T-helper 2 cell treated with Interferon-gamma antibody and Interleukin-4, amounts not matched to agents 5 μg/mL and 100 μg/mL, for 36 hours (primary cell): Measurements from ENCODE around the gene MMEL1.
"Not testable (repeated sequence)": the region's sequence is repeated elsewhere in the genome, so short reads cannot be mapped to it uniquely, and the experiment has no call there.

Experiments used
- DNase-seq: peaks from one replicate; pipeline ENCODE4 v3.0.0; 2021; ENCODE audit warnings: low spot score
- H3K27ac Mint-ChIP-seq: one replicate; pipeline ENCODE4 v1.8.0; 2021; ENCODE audit warnings: mild to moderate bottlenecking, mixed read lengths
- H3K27me3 Mint-ChIP-seq: one replicate; pipeline ENCODE4 v1.8.0; 2021; ENCODE audit warnings: low read depth, mixed read lengths
- H3K36me3 Mint-ChIP-seq: one replicate; pipeline ENCODE4 v1.8.0; 2021; ENCODE audit warnings: low read depth, mixed read lengths
- H3K4me1 Mint-ChIP-seq: one replicate; pipeline ENCODE4 v1.8.0; 2021; ENCODE audit warnings: low read depth, mixed read lengths
- H3K4me3 Mint-ChIP-seq: one replicate; pipeline ENCODE4 v1.8.0; 2022; ENCODE audit warnings: mild to moderate bottlenecking, moderate library complexity, mixed read lengths
- H3K9me3 Mint-ChIP-seq: one replicate; pipeline ENCODE4 v1.8.0; 2021; ENCODE audit warnings: mixed read lengths

MMEL1 gene

DNA sequence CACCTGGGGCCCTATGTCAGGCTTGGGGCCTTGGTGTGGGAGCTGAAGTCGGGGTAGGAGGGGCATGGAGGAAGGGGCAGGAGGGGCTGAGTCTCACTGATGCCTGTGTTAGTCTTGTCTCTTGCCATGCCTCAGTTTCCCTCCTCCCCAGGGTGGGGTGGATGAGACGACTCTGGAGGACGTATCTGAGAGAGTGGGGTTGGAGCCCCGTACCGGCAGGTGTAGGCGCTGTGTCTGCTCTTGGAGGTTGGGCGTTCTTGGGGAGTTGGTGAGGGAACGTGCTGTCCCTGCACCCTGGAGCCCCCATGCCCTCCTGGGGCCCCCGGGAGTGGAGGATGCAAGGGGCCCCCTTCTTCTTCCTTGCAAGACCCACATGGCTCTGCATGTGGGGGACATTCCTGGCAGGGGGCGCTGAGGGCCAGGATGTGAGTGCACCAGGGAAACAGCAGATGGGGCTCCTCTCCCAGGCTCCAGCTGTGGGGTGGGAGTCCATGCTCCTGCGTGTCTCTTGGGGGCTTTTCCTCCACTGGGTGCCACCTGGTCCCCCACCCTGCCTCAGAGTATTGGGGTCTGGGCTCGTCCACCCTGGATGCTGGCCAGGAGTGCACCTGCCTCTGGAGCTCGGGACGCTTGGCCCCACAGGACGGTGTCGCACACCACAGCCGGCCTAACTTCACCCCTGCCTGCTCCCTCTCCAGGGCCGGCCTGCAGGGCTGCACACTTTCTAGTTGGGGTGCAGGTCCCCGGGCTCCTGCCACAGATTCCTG is 78.0 kb downstream of the MMEL1 start:
- H3K27me3 Mint-ChIP-seq, result no peaks in the 10 kb centered on the region
- peaks cover 25% of the 10 kb centered on the region for H3K36me3 Mint-ChIP-seq
- H3K4me1 Mint-ChIP-seq, result peaks cover 25% of the 10 kb centered on the region
- H3K4me3 Mint-ChIP-seq, result peak overlapping the region; percentile 99
- H3K9me3 Mint-ChIP-seq, result no peaks in the 10 kb centered on the region
- DNase-seq, result peak; percentile 42
- H3K27ac Mint-ChIP-seq, result peak overlapping the region; percentile 96

DNA sequence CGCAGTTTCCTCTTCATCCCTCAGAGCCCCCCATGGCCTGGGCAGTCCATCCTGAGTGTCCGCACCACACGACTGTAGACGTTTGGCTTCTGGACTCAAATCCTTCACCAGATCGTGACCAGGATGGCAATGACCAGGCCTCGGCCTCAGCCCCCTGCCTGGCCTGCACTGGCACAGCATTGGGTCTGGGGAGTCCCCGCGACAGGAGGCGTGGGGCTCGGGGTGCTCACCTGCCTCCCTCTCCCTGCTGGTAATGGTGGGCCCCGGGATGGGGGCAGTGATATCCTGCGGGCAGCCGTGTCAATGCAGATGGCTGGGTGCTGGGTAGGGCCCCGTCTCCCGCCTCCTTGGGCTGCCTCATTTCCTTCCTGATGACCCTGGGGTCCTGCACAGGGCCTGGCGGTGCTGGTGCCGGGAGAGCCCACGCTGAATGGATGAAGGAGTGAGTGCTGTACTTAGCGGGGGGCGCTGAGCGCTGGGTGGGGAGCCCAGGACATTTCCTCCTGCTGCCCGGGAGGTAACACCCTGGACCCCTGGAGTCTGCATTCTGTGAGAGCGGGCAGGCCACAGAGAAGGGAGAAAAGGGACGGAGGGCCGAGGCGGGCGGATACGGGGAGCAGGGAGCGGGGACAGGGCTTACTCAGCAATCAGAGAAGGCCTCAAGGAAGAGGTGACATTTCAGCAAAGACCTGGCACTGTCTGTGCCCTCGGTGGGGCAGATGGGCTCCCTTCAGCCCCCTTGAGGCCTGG is 78.8 kb downstream of the MMEL1 start:
- peak overlapping the region; percentile 99 for H3K4me3 Mint-ChIP-seq
- H3K4me1 Mint-ChIP-seq, result peaks cover 27% of the 10 kb centered on the region
- H3K36me3 Mint-ChIP-seq, result peaks cover 26% of the 10 kb centered on the region

DNA sequence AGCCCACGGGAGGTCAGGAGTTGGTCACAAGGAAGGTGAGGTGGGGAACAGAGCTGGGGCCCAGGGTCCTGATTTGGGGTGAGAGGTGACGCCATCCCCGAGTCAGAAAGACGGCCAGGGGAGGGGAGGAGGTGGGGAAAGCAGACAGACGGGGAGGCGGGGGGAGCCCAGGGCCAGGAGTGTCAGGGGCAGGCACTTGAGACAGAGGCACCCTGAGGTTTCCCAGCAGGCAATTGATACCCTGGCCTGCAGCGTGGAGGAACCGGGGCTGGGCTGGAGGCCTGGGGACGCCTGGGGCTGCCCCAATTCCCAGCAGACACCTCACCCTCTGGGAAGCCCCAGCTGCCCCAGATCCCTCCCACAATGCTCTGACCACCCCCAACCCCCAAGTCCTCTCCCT is 79.7 kb downstream of the MMEL1 start:
- not testable (repeated sequence) for H3K27me3 Mint-ChIP-seq, H3K9me3 Mint-ChIP-seq, H3K4me3 Mint-ChIP-seq, H3K27ac Mint-ChIP-seq, DNase-seq
- Mint-ChIP-seq H3K36me3 (peaks cover 23% of the 10 kb centered on the region), H3K4me1 (peaks cover 30% of the 10 kb centered on the region)

More for the DNA sequence above, 78.8 kb downstream of the MMEL1 start:
- no peaks in the 10 kb centered on the region for H3K27me3 Mint-ChIP-seq
- peak overlapping the region; percentile 96 for H3K27ac Mint-ChIP-seq
- H3K9me3 Mint-ChIP-seq, result no peaks in the 10 kb centered on the region
- no peak for DNase-seq

DNA sequence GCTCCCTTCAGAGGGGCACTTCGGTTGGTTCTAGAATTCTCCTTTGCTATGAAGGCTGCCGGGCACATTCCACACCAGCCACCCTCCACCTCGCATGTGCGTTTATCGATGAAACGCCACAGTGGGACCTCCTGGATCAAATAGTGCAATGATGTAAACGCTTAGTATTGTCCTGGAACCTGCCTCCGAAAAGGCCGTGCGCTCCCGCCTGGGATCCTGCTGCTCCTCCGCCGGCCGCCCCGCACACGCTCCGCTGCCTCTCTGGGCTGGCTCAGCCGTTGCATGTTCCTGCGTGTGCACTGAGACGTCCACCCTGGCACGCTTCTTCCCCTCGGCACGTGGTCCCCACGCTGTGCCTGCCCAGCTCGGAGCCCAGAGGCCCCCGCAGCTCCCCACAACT is 80.6 kb downstream of the MMEL1 start:
- H3K9me3 Mint-ChIP-seq, result no peaks in the 10 kb centered on the region
- DNase-seq, result no peak
- H3K27me3 Mint-ChIP-seq, result no peaks in the 10 kb centered on the region
- H3K4me1 Mint-ChIP-seq, result peaks cover 30% of the 10 kb centered on the region
- peaks cover 18% of the 10 kb centered on the region for H3K36me3 Mint-ChIP-seq
- no peak overlapping the region for H3K27ac Mint-ChIP-seq
- H3K4me3 Mint-ChIP-seq, result no peak overlapping the region

- not testable (repeated sequence) for H3K9me3 Mint-ChIP-seq, DNase-seq, H3K4me3 Mint-ChIP-seq, H3K27me3 Mint-ChIP-seq, H3K27ac Mint-ChIP-seq
- peaks cover 16% of the 10 kb centered on the region for H3K36me3 Mint-ChIP-seq
- H3K4me1 Mint-ChIP-seq, result peaks cover 30% of the 10 kb centered on the region
Observed at GRCh38 chr1:2551544-2551943, 81.3 kb downstream of the MMEL1 start.

DNA sequence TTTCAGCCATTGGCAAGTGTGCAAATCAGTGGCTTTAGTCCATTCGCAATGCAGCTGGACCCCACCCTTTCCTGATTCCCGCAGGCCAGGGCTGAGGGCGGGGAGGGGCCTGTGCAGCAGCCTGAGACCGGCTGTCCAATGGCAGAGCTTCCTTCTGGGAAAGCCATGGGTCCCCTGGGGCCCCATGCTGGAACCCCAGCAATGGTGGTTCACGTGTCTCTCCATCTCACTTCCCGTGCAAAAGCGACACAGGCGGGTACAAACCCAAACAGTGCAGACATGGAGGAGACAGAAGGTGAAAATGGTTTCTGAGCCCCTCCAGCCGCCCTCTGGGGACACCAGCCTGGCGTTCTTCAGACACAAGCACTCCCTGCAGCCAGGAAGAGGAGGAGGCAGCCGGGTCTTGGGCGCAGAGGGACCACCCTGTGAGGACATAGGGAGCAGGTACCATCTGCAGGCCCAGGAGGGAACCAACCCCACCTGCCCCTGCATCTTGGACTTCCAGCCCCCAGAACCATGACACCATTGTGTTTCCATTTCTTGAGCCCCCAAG is 82.4 kb downstream of the MMEL1 start:
- not testable (repeated sequence) for DNase-seq, H3K9me3 Mint-ChIP-seq, H3K27ac Mint-ChIP-seq, H3K4me3 Mint-ChIP-seq, H3K27me3 Mint-ChIP-seq
- peaks cover 13% of the 10 kb centered on the region for H3K36me3 Mint-ChIP-seq
- peaks cover 26% of the 10 kb centered on the region for H3K4me1 Mint-ChIP-seq

- H3K36me3 Mint-ChIP-seq, H3K4me3 Mint-ChIP-seq, H3K9me3 Mint-ChIP-seq, H3K27me3 Mint-ChIP-seq, DNase-seq: not testable (repeated sequence)
- peaks cover 19% of the 10 kb centered on the region for H3K4me1 Mint-ChIP-seq
- H3K27ac Mint-ChIP-seq, result peak overlapping the region; percentile 95
Observed at GRCh38 chr1:2549367-2550029, 83.3 kb downstream of the MMEL1 start.

DNA sequence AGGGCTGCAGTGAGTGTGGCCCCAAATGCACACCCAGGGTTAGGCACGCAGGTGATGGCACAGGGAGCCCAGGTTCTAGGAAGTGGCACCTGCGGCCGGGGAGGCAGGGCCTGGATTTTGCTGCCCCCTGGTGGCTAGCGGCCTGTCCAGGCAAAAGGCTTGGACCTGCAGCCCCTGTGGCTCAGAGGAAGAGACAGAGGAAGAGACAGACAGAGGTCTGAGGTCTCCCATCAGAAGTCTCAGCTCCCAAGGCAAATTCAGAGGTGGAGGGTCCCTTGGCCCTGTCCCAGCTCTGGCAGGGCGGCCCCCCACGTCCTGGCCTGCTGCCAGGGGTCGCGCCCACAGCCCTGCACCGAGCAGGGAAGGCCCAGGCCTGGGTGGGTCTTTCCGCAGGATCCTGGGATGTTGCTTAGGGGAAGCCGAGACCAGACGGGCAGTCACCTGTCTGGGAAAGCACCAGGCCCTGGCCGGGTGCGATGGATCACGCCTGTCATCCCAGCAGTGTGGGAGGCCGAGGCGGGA is 84.7 kb downstream of the MMEL1 start:
- peak overlapping the region; percentile 87 for H3K4me3 Mint-ChIP-seq
- H3K27ac Mint-ChIP-seq, result peak overlapping the region; percentile 95
- peak; percentile 79 for DNase-seq
- H3K9me3 Mint-ChIP-seq, result no peaks in the 10 kb centered on the region
- H3K36me3 Mint-ChIP-seq, result peaks cover 6% of the 10 kb centered on the region
- H3K4me1 Mint-ChIP-seq, result peaks cover 13% of the 10 kb centered on the region
- no peaks in the 10 kb centered on the region for H3K27me3 Mint-ChIP-seq

GRCh38 chr1:2547210-2548067 is 85.4 kb downstream of the MMEL1 start:
- Mint-ChIP-seq H3K27me3 (no peaks in the 10 kb centered on the region), H3K4me3 (peak overlapping the region; percentile 87), H3K4me1 (peaks cover 13% of the 10 kb centered on the region), H3K27ac (peak overlapping the region; percentile 95), H3K9me3 (no peaks in the 10 kb centered on the region), H3K36me3 (peaks cover 6% of the 10 kb centered on the region)
- peak; percentile 69 for DNase-seq

GRCh38 chr1:2546515-2547209 is 86.2 kb downstream of the MMEL1 start:
- peaks cover 4% of the 10 kb centered on the region for H3K27me3 Mint-ChIP-seq
- peak; percentile 87 for DNase-seq
- H3K9me3 Mint-ChIP-seq, result no peaks in the 10 kb centered on the region
- peaks cover 13% of the 10 kb centered on the region for H3K4me1 Mint-ChIP-seq
- H3K27ac Mint-ChIP-seq, result peak overlapping the region; percentile 95
- peaks cover 6% of the 10 kb centered on the region for H3K36me3 Mint-ChIP-seq
- peak overlapping the region; percentile 87 for H3K4me3 Mint-ChIP-seq

- DNase-seq, result peak; percentile 88
- no peaks in the 10 kb centered on the region for H3K9me3 Mint-ChIP-seq
- peak overlapping the region; percentile 87 for H3K4me3 Mint-ChIP-seq
- H3K27ac Mint-ChIP-seq, result peak overlapping the region; percentile 95
- peaks cover 4% of the 10 kb centered on the region for H3K36me3 Mint-ChIP-seq
- H3K27me3 Mint-ChIP-seq, result peaks cover 7% of the 10 kb centered on the region
- peaks cover 13% of the 10 kb centered on the region for H3K4me1 Mint-ChIP-seq
Observed at GRCh38 chr1:2545754-2546514, 86.9 kb downstream of the MMEL1 start.
